ENCODE data around the gene NEU2. TPM values are rescaled to one million over a fixed set of nuclear protein-coding genes. Genes with fewer than 3 reads are reported as not detected.

Gene NEU2
- total RNA-seq, 1 donor from 2014 or later, result not detected

GRCh38 chr2:233059547-233059796, 27.0 kb downstream of the NEU2 start:
- no peaks in the 10 kb centered on the region for H3K27me3 Mint-ChIP-seq
- ChIA-PET POLR2A (interaction anchor here (0.7 to 7.6 kb wide), 15 partner anchors 9 to 509 kb away, joined by 3 to 308 read pairs (median 10); partner anchors contain the start of genes ATG16L1, EIF4E2 and TIGD1), CTCF (interaction anchor here (0.8 to 3.6 kb wide), 7 partner anchors 9 to 190 kb away, joined by 3 to 24 read pairs (median 15); no protein-coding TSS in a partner anchor)
- intact Hi-C loops (cut with micrococcal nuclease), result loop anchor here (1.0 to 10.0 kb wide), 3 partner anchors 83 to 455 kb away; no protein-coding TSS in a partner anchor
- no peak for TF ChIP-seq CTCF (IDR thresholded peaks at IDR 0.05)
- ATAC-seq (ENCODE audit: low read depth) (no peak), DNase-seq (no peak)
- H3K4me3 Mint-ChIP-seq, result peak overlapping the region; percentile 96
- no peaks in the 10 kb centered on the region for H3K9me3 Mint-ChIP-seq
- peaks cover 32% of the 10 kb centered on the region for H3K36me3 Mint-ChIP-seq (ENCODE audit: low read depth)
- H3K27ac Mint-ChIP-seq, result peak overlapping the region; percentile 87
- peaks cover 43% of the 10 kb centered on the region for H3K4me1 Mint-ChIP-seq

GRCh38 chr2:233059797-233060500, 27.5 kb downstream of the NEU2 start, which contains the start of gene INPP5D:
TSS of gene INPP5D (plus strand) at chr2:233060342. CDS start at chr2:233060479, 137 bp downstream.
- peak within 1 kb of the TSS; percentile 87 for H3K27ac Mint-ChIP-seq
- ATAC-seq (ENCODE audit: low read depth) (peak; percentile 58), DNase-seq (peak; percentile 70)
- no peaks in the 10 kb centered on the region for H3K27me3 Mint-ChIP-seq
- H3K4me1 Mint-ChIP-seq, result peaks cover 48% of the 10 kb centered on the region
- H3K36me3 Mint-ChIP-seq (ENCODE audit: low read depth), result peaks cover 37% of the 10 kb centered on the region
- ChIA-PET POLR2A (interaction anchor here (0.6 to 7.6 kb wide), 26 partner anchors 9 to 1385 kb away, joined by 3 to 308 read pairs (median 4); partner anchors contain the start of genes ATG16L1, DGKD, EIF4E2 and GIGYF2), CTCF (interaction anchor here (0.7 to 3.6 kb wide), 17 partner anchors 8 to 244 kb away, joined by 3 to 24 read pairs (median 4); partner anchors contain the start of gene ATG16L1)
- intact Hi-C loops (cut with micrococcal nuclease), result loop anchor here (1.0 to 10.0 kb wide), 8 partner anchors 64 to 455 kb away; partner anchors contain the start of gene ATG16L1
- no peaks in the 10 kb centered on the region for H3K9me3 Mint-ChIP-seq
- TF ChIP-seq CTCF (IDR thresholded peaks at IDR 0.05), result no peak
- H3K4me3 Mint-ChIP-seq, result peak within 1 kb of the TSS; percentile 96

- no peaks in the 10 kb centered on the region for H3K27me3 Mint-ChIP-seq
- ATAC-seq (ENCODE audit: low read depth) (peak; percentile 3), DNase-seq (no peak)
- peaks cover 54% of the 10 kb centered on the region for H3K4me1 Mint-ChIP-seq
- ChIA-PET POLR2A (interaction anchor here (0.6 to 7.6 kb wide), 31 partner anchors 10 to 1385 kb away, joined by 3 to 308 read pairs (median 4); partner anchors contain the start of genes ATG16L1, DGKD, EIF4E2 and GIGYF2), CTCF (interaction anchor here (0.6 to 3.6 kb wide), 17 partner anchors 9 to 244 kb away, joined by 3 to 24 read pairs (median 4); partner anchors contain the start of gene ATG16L1)
- no peaks in the 10 kb centered on the region for H3K9me3 Mint-ChIP-seq
- intact Hi-C loops (cut with micrococcal nuclease), result loop anchor here (1.0 to 10.0 kb wide), 5 partner anchors 64 to 357 kb away; partner anchors contain the start of gene ATG16L1
- TF ChIP-seq CTCF (IDR thresholded peaks at IDR 0.05), result no peak
- peaks cover 42% of the 10 kb centered on the region for H3K36me3 Mint-ChIP-seq (ENCODE audit: low read depth)
- peak overlapping the region; percentile 87 for H3K27ac Mint-ChIP-seq
- H3K4me3 Mint-ChIP-seq, result peak overlapping the region; percentile 96
Observed at GRCh38 chr2:233060501-233060979, 28.1 kb downstream of the NEU2 start.

- Mint-ChIP-seq H3K27me3 (no peaks in the 10 kb centered on the region), H3K4me3 (peak overlapping the region; percentile 96), H3K36me3 (ENCODE audit: low read depth) (peaks cover 45% of the 10 kb centered on the region), H3K9me3 (no peaks in the 10 kb centered on the region), H3K27ac (peak overlapping the region; percentile 87), H3K4me1 (peaks cover 57% of the 10 kb centered on the region)
- ATAC-seq (ENCODE audit: low read depth) (peak; percentile 39), DNase-seq (peak; percentile 56)
- intact Hi-C loops (cut with micrococcal nuclease), result loop anchor here (1.0 to 10.0 kb wide), 10 partner anchors 9 to 356 kb away; partner anchors contain the start of gene ATG16L1
- POLR2A ChIA-PET, result interaction anchor here (0.6 to 7.6 kb wide), 29 partner anchors 10 to 1386 kb away, joined by 3 to 308 read pairs (median 4); partner anchors contain the start of genes ATG16L1, DGKD, EIF4E2 and GIGYF2
- CTCF ChIA-PET, result interaction anchor here (0.6 to 3.6 kb wide), 16 partner anchors 9 to 190 kb away, joined by 3 to 24 read pairs (median 4); partner anchors contain the start of gene ATG16L1
- TF ChIP-seq CTCF (IDR thresholded peaks at IDR 0.05), result no peak
Observed at GRCh38 chr2:233060980-233061590, 28.6 kb downstream of the NEU2 start.
